SKM-1 (cell line): ENCODE data around the gene JAZF1.

Source experiments
- DNase-seq: peaks from one replicate; lab custom pipeline; 2025; ENCODE audit not compliant: unreplicated experiment; lab: John Stamatoyannopoulos, UW

The JAZF1 gene

GRCh38 chr7:28054531-28055160, 125.9 kb downstream of the JAZF1 start:
- DNase-seq, result no peak

- DNase-seq, result no peak
Measured at GRCh38 chr7:28052933-28053332, 127.7 kb downstream of the JAZF1 start.

- no peak for DNase-seq
Measured at GRCh38 chr7:28048694-28049093, 131.9 kb downstream of the JAZF1 start.

- DNase-seq, result no peak
Measured at GRCh38 chr7:28046035-28046434, 134.6 kb downstream of the JAZF1 start.

GRCh38 chr7:28045592-28045991, 135.0 kb downstream of the JAZF1 start:
- DNase-seq, result no peak

- DNase-seq, result no peak
Measured at GRCh38 chr7:28044825-28045224, 135.8 kb downstream of the JAZF1 start.

GRCh38 chr7:28042721-28043120, 137.9 kb downstream of the JAZF1 start:
- no peak for DNase-seq

GRCh38 chr7:28041508-28042314, 138.9 kb downstream of the JAZF1 start:
- no peak for DNase-seq

GRCh38 chr7:28038175-28038797, 142.3 kb downstream of the JAZF1 start:
- no peak for DNase-seq

- DNase-seq, result no peak
Measured at GRCh38 chr7:28037220-28038010, 143.2 kb downstream of the JAZF1 start.

- no peak for DNase-seq
Measured at GRCh38 chr7:28036696-28037095, 143.9 kb downstream of the JAZF1 start.

- DNase-seq, result no peak
Measured at GRCh38 chr7:28033386-28033785, 147.2 kb downstream of the JAZF1 start.

- no peak for DNase-seq
Measured at GRCh38 chr7:28032738-28033380, 147.7 kb downstream of the JAZF1 start.

GRCh38 chr7:28029051-28029450, 151.5 kb downstream of the JAZF1 start:
- no peak for DNase-seq

GRCh38 chr7:28028471-28028870, 152.1 kb downstream of the JAZF1 start:
- DNase-seq, result no peak

- DNase-seq, result no peak
Measured at GRCh38 chr7:28026237-28026636, 154.4 kb downstream of the JAZF1 start.

GRCh38 chr7:28024786-28025334, 155.7 kb downstream of the JAZF1 start:
- DNase-seq, result no peak

- peak; percentile 77 for DNase-seq
Measured at GRCh38 chr7:28020302-28020940, 160.2 kb downstream of the JAZF1 start.

GRCh38 chr7:28018856-28019465, 161.6 kb downstream of the JAZF1 start:
- no peak for DNase-seq

- no peak for DNase-seq
Measured at GRCh38 chr7:28018446-28018845, 162.1 kb downstream of the JAZF1 start.
